ENCODE data around the gene ARL17B.
"Not testable (repeated sequence)": the region's sequence is repeated elsewhere in the genome, so short reads cannot be mapped to it uniquely, and the experiment has no call there.

DNA sequence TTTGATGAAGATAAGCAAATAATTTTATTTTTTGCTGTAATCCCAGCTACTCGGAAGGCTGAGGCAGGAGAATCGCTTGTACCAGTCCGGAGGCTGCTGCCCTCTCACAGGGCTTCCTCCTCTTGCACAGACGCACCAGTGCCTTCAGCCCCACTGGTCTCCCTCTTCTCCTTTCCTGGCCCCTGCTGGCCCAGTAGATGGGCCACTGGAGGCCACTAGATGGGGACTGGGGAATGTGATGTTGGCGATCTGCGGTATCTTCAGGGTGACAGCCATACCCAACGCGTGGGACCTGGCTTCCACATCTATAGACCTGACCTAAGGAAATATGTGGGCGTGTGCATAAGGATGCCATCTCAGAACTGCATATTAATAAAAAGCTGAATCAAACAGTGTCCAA, 38.4 kb upstream of the ARL17B start:
- TF ChIP-seq, protein P1, sequence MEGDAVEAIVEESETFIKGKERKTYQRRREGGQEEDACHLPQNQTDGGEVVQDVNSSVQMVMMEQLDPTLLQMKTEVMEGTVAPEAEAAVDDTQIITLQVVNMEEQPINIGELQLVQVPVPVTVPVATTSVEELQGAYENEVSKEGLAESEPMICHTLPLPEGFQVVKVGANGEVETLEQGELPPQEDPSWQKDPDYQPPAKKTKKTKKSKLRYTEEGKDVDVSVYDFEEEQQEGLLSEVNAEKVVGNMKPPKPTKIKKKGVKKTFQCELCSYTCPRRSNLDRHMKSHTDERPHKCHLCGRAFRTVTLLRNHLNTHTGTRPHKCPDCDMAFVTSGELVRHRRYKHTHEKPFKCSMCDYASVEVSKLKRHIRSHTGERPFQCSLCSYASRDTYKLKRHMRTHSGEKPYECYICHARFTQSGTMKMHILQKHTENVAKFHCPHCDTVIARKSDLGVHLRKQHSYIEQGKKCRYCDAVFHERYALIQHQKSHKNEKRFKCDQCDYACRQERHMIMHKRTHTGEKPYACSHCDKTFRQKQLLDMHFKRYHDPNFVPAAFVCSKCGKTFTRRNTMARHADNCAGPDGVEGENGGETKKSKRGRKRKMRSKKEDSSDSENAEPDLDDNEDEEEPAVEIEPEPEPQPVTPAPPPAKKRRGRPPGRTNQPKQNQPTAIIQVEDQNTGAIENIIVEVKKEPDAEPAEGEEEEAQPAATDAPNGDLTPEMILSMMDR (IDR thresholded peaks at IDR 0.05) = not testable (repeated sequence)
- TF ChIP-seq POLR2AphosphoS5 (IDR thresholded peaks at IDR 0.05) = not testable (repeated sequence)

Data from transverse colon (tissue), 4 donors.